Smooth muscle cell (in vitro differentiated cells): ENCODE results near the gene CANX. TPM values are rescaled to one million over a fixed set of nuclear protein-coding genes. Genes with fewer than 3 reads are reported as not detected.
A peak's percentile ranks its signal among the peaks of the same experiment; 100 is the strongest.

ENCODE experiments used
- DNase-seq: peaks from one replicate; lab custom pipeline; 2025; ENCODE audit not compliant: unreplicated experiment; lab: John Stamatoyannopoulos, UW
- H2AFZ ChIP-seq: fragments of 200-600 bp; sonication (generic); 2 replicates; pipeline ENCODE4 v1.6.0; 2016; ENCODE audit warnings: antibody characterized with exemption, low read depth, mild to moderate bottlenecking
- H3F3A ChIP-seq: fragments of 200-600 bp; sonication (generic); 2 replicates; pipeline ENCODE4 v1.6.0; 2017; ENCODE audit warnings: antibody characterized with exemption, low read depth
- H3K27ac ChIP-seq: fragments of 200-600 bp; sonication (generic); 2 replicates; pipeline ENCODE4 v1.5.1; 2016; ENCODE audit warnings: low read depth, mild to moderate bottlenecking
- H3K27me3 ChIP-seq: fragments of 200-600 bp; sonication (generic); 2 replicates; pipeline ENCODE4 v1.6.1; 2016; ENCODE audit warnings: low read depth, mild to moderate bottlenecking
- H3K36me3 ChIP-seq: fragments of 200-600 bp; sonication (generic); 2 replicates; pipeline ENCODE4 v1.5.1; 2016; ENCODE audit warnings: low read depth
- H3K4me1 ChIP-seq: fragments of 200-600 bp; sonication (generic); 2 replicates; pipeline ENCODE4 v1.5.1; 2016; ENCODE audit warnings: low read depth
- H3K4me2 ChIP-seq: fragments of 200-600 bp; sonication (generic); 2 replicates; pipeline ENCODE4 v1.6.0; 2016; ENCODE audit warnings: mild to moderate bottlenecking
- H3K4me3 ChIP-seq: fragments of 200-600 bp; sonication (generic); 2 replicates; pipeline ENCODE4 v1.5.1; 2016; ENCODE audit warnings: mild to moderate bottlenecking
- H3K79me2 ChIP-seq: fragments of 200-600 bp; sonication (generic); 2 replicates; pipeline ENCODE4 v1.6.0; 2016; ENCODE audit warnings: low read depth, mild to moderate bottlenecking
- H3K9ac ChIP-seq: fragments of 200-600 bp; sonication (generic); 2 replicates; pipeline ENCODE4 v1.6.0; 2016; ENCODE audit warnings: low read depth
- H3K9me3 ChIP-seq: fragments of 200-600 bp; sonication (generic); replicated peaks from 2 replicates; pipeline ENCODE4 v1.5.1; 2016; ENCODE audit warnings: low read depth
- H4K20me1 ChIP-seq: fragments of 200-600 bp; sonication (generic); 2 replicates; pipeline ENCODE4 v1.6.0; 2016; ENCODE audit warnings: low read depth
- CTCF ChIP-seq: fragments of 200-600 bp; sonication (generic); IDR thresholded peaks from 2 replicates; pipeline ENCODE4 v1.5.1; 2017; ENCODE audit warnings: borderline replicate concordance, mild to moderate bottlenecking, antibody characterized with exemption; ENCODE audit not compliant: insufficient read depth, poor library complexity, severe bottlenecking
- WGBS: methylation state at CpG from one replicate; pipeline ENCODE4 v1.1.7; 2016; ENCODE audit warnings: low lambda C conversion rate; 5-methylcytosine and 5-hydroxymethylcytosine counted together
- polyA plus RNA-seq: library from polyadenylated mRNA; unstranded; fragments of >200 nt; fragmentation: Nextera tagmentation; extraction: Ambion mirVana; gene quantifications from 2 replicates; pipeline ENCODE4 v1.2.1, GENCODE V29; 2016
- total RNA-seq: library from RNA; depleted of rRNA; stranded (reverse); fragments of >200 nt; gene quantifications from 2 replicates; pipeline ENCODE4 v1.2.3, GENCODE V29; 2014

CANX gene
- total and polyA plus RNA-seq, 2 experiments from 2014 or later: 274 to 513 TPM

DNA sequence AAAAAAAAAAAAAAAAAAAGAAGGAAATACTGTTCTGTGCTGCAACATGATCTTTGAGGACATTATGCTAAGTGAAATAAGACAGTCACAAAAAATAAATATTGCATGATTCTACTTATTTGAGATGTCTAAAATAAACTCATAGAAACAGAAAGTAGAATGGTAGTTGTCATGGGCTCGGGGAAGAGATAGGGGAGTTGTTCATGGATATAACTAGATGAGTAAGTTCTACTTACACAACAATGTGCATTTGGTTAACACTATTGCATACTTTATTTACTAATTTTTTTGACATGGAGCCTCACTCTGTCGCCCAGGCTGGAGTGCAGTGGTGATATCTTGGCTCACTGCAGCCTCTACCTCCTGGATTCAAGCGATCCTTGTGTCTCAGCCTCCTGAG is 49.0 kb downstream of the CANX start:
- H3K4me2 ChIP-seq: no peak overlapping the region
- no peak for TF ChIP-seq CTCF
- 95% methylated on average over 3 of the region's 3 CpGs for WGBS
- no peaks in the 10 kb centered on the region for H3K27me3 ChIP-seq
- H4K20me1 ChIP-seq: peaks cover 92% of the 10 kb centered on the region
- no peaks in the 10 kb centered on the region for H3K4me1 ChIP-seq
- no peak overlapping the region for H2AFZ ChIP-seq
- H3F3A ChIP-seq: no peaks in the 10 kb centered on the region
- no peak for DNase-seq
- H3K9ac ChIP-seq: no peak overlapping the region
- H3K79me2 ChIP-seq: peaks cover 96% of the 10 kb centered on the region
- H3K36me3 ChIP-seq: no peaks in the 10 kb centered on the region
- H3K4me3 ChIP-seq: no peak overlapping the region
- no peak overlapping the region for H3K27ac ChIP-seq
- H3K9me3 ChIP-seq: no peaks in the 10 kb centered on the region

DNA sequence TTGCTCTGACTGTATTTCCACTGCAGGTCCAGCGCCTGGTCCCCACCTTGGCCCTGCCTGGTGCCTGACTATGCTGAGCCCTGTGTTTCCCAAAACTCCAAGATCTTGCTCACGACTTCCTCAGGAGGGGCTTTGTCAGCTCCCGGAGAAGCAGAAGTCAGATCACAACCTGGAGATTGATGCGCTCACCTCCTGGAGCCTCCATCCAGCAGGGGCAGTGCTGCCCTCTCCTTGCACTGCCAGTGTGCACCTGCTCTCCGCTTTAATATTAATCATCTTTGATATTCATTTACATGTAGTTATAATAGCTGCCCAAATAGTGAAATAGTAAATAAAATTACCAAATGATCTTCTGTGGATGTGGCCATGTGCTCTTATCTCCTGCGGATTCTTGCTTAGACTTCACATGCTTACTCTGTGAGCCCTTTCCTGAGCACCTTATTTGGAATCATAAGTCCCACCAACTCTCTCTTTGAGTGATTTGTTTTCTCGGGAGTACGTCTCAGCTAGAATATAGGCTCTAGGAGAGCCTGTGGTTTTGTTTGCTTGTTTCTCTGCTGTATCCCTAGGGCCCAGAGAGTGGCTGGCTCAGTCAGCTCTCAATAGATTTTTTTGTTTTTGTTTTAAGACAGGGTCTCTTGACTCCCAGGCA is 51.2 kb downstream of the CANX start:
- Histone ChIP-seq H3K4me2 (no peak overlapping the region), H3K4me3 (no peak overlapping the region), H3F3A (no peaks in the 10 kb centered on the region), H4K20me1 (peaks cover 96% of the 10 kb centered on the region), H3K79me2 (peaks cover 96% of the 10 kb centered on the region), H3K9ac (no peak overlapping the region), H3K27me3 (no peaks in the 10 kb centered on the region), H3K27ac (no peak overlapping the region), H2AFZ (no peak overlapping the region), H3K36me3 (no peaks in the 10 kb centered on the region), H3K9me3 (no peaks in the 10 kb centered on the region), H3K4me1 (no peaks in the 10 kb centered on the region)
- 97% methylated on average over 8 of the region's 8 CpGs for WGBS
- no peak for DNase-seq
- no peak for TF ChIP-seq CTCF

- Histone ChIP-seq H3K4me1 (no peaks in the 10 kb centered on the region), H4K20me1 (peaks cover 99% of the 10 kb centered on the region), H3K4me3 (no peak overlapping the region), H3K27ac (no peak overlapping the region), H3K27me3 (no peaks in the 10 kb centered on the region), H3K4me2 (no peak overlapping the region), H2AFZ (no peak overlapping the region), H3K36me3 (no peaks in the 10 kb centered on the region), H3F3A (no peaks in the 10 kb centered on the region), H3K9ac (no peak overlapping the region), H3K79me2 (peaks cover 98% of the 10 kb centered on the region), H3K9me3 (no peaks in the 10 kb centered on the region)
- 98% methylated on average over 5 of the region's 5 CpGs for WGBS
- DNase-seq: no peak
- no peak for TF ChIP-seq CTCF
Measured at GRCh38 chr5:179753971-179754370, 55.2 kb downstream of the CANX start.

- peak overlapping the region; percentile 28 for H3K27ac ChIP-seq
- H3F3A ChIP-seq: no peaks in the 10 kb centered on the region
- DNase-seq: no peak
- peaks cover 98% of the 10 kb centered on the region for H3K79me2 ChIP-seq
- H3K4me1 ChIP-seq: no peaks in the 10 kb centered on the region
- no peaks in the 10 kb centered on the region for H3K9me3 ChIP-seq
- H2AFZ ChIP-seq: no peak overlapping the region
- H4K20me1 ChIP-seq: peaks cover 99% of the 10 kb centered on the region
- no peak overlapping the region for H3K4me2 ChIP-seq
- WGBS: 32% methylated on average over 2 of the region's 2 CpGs
- H3K9ac ChIP-seq: no peak overlapping the region
- no peak overlapping the region for H3K4me3 ChIP-seq
- H3K27me3 ChIP-seq: no peaks in the 10 kb centered on the region
- H3K36me3 ChIP-seq: no peaks in the 10 kb centered on the region
- TF ChIP-seq CTCF: no peak
Measured at GRCh38 chr5:179755022-179755421, 56.3 kb downstream of the CANX start.
